ENCODE data around the gene FBXO34. TPM values are rescaled to one million over a fixed set of nuclear protein-coding genes. Genes with fewer than 3 reads are reported as not detected.
"Not testable (repeated sequence)": the region's sequence is repeated elsewhere in the genome, so short reads cannot be mapped to it uniquely, and the experiment has no call there.

Gene FBXO34
- polyA plus RNA-seq, 4 donors = 33.3 to 40.5 (median 39.2) TPM

DNA sequence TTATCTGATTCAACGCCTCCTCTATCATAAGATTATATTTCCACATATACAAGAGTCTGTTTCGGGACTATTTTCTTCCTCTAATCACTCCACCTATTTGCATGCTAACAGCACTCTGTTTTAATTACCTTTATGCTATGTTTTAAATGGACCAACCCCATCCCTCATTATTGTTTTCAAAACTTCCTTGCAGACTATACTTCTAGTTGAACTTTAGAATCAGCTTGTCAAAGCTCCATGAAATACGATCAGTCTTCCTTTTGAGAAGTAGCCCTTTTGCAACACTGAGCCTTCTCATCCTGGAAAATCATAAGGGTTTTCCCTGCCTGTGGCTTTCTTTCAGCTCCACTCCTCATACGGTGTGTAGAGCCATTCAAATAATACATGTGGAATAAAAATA lies 103.5 kb downstream of the FBXO34 start:
- DNase-seq (ENCODE audit: low read depth in 4 of 4, low spot score in 3 of 4) = no peak

DNA sequence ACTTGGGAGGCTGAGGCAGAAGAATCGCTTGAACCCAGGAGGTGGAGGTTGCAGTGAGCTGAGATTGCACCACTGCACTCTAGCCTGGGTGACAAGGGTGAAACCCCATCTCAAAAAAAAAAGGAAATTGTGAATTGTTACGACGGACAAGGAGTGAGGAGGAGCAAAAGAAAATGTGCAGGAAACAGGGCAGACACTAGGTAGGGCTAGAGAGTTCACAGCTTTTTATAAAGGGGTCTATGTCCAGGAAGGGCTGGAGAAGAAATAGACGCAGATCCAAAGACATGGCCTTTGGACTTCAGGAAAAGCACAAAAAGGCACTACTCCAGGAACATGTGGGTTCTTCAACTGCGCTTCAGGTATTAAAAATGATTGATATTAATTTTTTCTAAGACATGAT lies 106.0 kb downstream of the FBXO34 start:
- no peak for DNase-seq (ENCODE audit: low read depth in 4 of 4, low spot score in 3 of 4)

DNA sequence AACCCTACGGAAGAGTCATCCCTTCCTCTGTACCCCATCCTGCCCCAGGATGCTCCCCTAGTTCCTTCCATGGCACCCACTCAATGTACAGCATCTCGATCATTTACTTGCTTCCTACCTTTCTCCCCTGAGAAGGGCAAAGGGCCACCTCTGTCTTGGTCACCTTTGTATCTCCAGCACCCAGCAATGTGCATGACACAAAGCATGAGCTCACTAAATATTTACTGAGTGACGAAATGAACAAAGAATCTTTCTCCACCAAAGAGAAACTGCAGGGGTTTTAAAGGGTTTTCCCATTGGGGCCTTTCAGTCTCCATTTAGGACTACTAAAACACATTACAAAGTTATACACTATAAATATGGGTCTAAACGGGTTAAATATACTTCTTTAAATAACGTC lies 109.8 kb downstream of the FBXO34 start:
- no peak for DNase-seq (ENCODE audit: low read depth in 4 of 4, low spot score in 3 of 4)

DNA sequence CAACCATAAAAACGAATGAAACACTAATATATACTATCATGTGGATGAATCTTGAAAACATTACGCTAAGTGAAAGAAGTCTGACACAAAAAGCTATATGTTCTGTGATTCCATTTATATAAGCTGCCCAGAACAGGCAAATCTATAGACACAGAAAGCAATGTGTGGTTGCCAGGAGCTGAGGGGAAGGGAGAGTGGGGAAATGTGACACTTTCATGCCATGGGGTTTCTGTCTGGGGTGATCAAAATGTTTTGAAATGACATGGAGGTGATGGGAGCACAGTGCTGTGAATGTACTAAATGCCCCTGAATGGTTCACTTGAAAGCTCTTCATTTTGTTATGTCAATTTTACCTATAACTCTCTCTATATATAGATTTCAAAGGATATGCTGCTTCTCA lies 110.3 kb downstream of the FBXO34 start:
- no peak for DNase-seq (ENCODE audit: low read depth in 4 of 4, low spot score in 3 of 4)

DNA sequence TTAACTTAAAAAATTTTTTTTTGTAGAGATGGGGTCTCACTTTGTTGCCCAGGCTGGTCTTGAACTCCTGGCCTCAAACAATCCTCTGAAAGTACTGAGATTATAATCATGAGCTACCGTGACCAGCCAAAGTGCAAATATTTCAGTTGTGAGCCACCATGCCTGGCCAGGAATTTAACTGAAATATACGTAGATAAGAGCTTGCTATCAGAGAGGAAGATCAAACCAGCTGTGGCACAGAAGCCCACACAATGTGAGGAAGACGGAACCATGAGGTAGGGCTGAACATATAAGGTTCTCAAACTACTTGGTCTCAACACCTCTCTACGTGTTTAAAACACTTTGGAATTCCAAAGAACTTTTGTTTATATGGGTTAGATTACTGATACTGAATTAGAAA lies 111.3 kb downstream of the FBXO34 start:
- no peak for DNase-seq (ENCODE audit: low read depth in 4 of 4, low spot score in 3 of 4)

DNA sequence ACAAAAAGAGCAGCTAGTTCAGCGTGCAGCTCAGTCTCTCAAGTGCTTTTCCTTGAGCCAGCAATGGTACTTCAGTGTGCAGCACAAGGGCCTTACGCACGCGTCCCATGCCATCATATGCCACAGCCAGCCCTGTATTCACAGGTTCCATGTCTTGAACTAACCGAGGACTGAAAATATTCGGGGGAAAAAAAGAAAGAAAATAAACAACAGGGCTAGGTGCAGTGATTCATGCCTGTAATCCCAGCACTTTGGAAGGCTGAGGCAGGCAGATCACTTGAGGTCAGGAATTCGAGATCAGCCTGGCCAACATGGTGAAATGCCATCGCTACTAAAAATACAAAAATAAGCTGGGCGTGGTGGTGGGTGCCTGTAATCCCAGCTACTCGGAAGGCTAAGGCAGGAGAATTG lies 111.8 kb downstream of the FBXO34 start:
- DNase-seq (ENCODE audit: low read depth in 4 of 4, low spot score in 3 of 4) = not testable (repeated sequence)

DNA sequence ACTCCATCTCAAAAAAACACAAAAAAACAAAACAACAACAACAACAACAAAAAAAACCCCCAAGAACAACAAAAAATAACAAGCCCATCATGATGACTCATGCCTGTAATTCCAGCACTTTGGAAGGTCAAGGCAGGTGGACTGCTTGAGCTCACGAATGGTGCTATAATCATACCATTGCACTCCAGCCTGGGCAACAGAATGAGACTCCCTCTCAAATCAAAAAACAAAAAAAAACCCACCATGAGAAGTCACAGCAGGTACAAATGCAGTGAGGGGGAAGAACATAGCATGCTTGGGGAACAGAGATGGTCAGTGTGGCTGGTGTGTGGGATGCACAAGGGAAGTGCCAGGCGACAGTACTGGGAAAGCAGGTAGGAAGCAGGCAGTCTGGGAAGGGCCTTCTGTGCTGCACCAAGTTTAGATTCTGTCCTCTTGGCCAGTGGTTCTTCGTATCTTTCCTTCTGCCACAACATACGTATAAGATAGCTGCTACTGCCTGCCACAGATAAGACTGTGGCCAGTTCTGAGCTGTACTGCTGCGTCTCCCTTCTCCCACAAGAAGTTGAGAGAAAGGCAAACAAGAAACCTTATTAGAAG lies 112.4 kb downstream of the FBXO34 start:
- DNase-seq (ENCODE audit: low read depth in 4 of 4, low spot score in 3 of 4) = no peak

DNA sequence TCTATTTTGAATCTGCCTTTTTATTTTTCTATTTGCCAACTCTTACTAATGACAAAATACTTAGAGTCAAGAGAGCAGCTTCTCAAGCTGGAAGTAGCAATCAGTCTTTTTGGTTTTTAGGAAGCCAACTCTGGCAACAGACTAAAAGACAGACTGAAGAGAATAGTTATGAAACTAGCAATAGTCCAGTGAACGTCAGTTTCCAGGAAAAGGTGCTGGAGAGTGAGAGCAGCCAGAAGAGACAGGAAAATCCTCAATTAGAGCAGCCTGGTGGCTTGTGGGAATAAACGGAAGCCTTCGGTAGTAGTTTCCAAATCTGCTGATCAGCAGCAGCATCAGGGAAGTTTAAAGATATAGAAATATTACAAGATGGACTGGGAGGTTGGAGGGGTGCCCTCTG lies 113.3 kb downstream of the FBXO34 start:
- no peak for DNase-seq (ENCODE audit: low read depth in 4 of 4, low spot score in 3 of 4)

DNA sequence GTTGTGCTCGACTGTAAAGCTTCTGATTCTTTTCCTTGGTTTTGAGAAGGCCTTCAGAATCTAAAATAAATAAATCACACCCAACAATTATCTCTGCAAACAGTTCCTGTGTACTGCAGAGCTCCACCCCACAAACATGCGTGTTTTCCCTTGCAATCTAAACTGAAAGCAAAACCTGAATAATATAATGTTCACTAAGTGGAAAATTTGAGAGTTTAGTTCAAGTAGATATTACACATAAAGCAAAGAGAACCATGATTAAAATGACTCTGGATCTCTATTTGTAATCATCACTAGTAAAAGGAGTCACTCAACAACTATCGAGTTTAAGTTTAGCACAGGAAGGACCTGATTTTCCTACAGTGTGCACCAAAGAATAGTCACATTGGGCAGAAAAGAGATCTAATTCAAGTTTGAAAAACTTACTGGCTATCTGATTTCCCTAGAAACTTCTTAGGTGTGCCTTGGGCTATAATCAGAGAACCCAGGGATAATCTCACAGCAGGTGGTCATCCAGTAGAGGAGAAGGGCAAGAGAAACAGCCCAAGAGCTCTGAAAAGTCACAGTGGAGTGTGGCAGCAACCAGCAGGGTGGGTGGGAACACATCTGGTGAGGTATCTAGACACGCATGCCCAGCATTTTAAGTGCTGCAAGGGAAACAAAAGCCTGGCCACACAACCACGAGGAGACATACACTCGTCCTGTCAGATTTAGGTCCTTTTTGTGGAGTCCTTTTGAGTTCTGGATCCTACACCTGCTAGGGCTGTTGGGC lies 115.0 kb downstream of the FBXO34 start:
- no peak for DNase-seq (ENCODE audit: low read depth in 4 of 4, low spot score in 3 of 4)

DNA sequence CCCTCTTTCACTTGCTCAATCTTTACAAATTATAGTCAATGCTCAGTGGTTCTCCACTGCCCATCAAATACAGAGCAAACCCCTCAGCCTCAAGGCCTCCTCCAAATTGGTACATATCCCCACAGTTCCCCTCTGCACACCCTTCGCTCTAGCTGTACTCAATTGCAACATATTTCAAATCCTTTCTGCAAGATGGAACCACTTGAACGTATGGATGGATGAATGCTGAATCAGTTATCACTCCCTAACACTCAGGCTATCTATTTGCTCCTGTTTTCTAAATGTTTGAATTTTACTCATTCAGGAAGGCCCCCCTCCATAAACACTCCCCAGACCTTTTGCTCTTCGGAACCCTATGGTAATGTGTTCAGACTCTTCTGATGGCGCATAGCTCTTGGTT lies 115.9 kb downstream of the FBXO34 start:
- no peak for DNase-seq (ENCODE audit: low read depth in 4 of 4, low spot score in 3 of 4)

DNA sequence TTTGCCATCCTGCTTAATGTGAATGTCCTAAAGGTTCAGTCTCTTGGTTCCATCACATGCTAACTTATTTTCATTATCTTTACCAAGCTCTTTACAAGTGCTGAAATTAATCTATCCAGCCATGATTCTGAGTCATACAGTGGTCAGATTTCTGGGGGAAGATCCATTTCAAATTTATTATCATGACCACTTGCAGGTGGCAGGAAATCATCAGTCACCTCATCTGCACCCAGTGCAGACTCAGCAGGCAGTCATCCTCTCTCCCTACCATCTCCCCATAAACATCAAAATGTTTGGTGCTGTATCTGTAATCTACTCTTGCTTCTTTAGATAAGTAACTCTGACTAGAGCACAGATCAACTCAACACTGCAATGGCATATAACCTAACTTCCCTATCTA lies 116.9 kb downstream of the FBXO34 start:
- DNase-seq (ENCODE audit: low read depth in 4 of 4, low spot score in 3 of 4) = no peak

DNA sequence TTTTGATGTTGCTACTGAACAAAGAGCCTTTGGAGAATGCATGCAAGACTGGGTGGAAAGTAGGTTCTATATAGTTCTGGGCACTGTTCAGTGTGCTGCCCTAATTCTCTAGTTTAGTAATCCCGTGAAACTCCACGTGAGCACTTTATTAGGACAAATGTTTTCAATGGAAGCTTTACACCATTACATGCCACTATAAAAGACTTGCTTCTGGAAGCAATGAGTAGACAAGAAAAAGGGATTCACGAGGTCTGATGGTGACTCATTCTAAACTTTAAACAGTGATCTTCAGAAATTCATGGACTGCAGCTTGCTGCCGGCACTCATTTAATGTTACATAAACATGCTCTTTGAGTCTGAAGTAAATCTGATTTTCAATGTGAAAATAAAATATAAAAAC lies 118.1 kb downstream of the FBXO34 start:
- no peak for DNase-seq (ENCODE audit: low read depth in 4 of 4, low spot score in 3 of 4)

DNA sequence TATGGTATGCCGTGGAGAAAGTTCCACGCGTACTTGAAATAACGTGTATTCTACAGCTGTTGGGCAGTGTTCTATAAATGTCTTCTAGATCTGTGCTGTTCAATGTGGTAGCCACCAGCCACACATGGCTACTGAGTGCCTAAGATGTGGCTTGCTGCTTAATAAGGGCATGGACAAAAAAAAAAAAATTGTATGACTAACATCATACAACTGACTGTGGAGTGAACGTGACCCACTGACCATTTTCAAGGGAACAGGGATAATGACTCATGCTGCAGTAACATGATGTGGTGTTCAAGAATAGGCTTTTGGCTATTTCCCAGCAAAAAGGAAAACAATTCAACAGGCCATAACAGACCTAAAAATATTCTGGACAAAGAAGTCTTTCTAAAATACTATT lies 127.5 kb downstream of the FBXO34 start:
- no peak for DNase-seq (ENCODE audit: low read depth in 4 of 4, low spot score in 3 of 4)

DNA sequence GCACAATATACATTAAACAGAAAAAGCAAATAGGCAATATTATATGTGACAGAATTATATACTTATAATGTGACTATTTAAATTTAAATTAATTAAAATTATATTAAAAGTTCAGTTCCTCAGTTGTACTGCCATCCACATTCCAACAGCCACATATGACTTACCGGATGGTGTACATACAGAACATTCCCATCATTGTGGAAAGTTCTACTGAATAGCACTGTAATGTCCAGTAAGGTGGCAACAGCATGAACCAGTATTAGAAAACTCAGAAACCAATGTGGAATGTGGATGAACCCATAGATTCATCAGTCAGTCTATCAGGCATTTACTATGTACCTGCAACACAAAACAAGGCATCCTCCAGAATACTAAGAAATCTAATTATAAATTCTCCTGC lies 128.0 kb downstream of the FBXO34 start:
- DNase-seq (ENCODE audit: low read depth in 4 of 4, low spot score in 3 of 4) = no peak

DNA sequence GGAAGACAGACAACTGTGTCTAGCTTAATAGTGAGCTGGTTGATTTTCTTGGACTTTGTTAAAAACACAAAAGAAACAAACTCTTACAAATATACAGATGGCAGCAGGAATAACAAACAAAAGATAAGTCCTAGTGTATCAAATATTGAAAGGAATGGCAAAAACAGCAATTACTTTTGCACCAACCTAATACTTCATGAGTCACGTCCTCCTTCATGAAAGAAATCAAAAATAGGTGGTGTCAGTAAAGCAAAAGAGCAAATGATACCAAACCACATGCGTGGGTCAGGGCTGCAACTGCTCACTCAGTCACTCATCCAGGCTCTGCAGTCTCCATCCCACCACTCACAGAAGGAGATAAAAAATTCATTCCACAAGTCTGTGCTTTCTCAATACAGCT lies 128.6 kb downstream of the FBXO34 start:
- no peak for DNase-seq (ENCODE audit: low read depth in 4 of 4, low spot score in 3 of 4)

DNA sequence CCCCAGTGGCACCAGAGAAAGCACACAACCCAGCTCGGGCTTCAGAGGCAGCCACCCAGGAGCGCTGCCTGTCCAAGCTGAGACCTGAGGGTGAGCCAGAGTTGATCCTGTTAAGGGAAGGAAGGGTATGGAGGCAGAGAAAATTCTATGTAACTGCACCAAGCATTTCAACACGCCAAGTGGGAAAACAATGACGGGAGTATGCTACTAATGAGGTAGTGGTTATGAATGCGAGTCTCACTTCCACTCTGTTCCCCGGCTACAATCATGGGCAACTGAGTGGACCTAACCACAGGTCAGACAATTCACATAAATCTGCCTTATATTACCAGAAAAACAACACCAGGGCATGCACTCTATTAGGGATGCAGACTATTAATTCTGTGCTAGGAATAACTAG lies 130.5 kb downstream of the FBXO34 start:
- DNase-seq (ENCODE audit: low read depth in 4 of 4, low spot score in 3 of 4) = no peak

Other genes with a start within 250 kb of the FBXO34 start
- gene WDHD1, start 244.3 kb upstream of the FBXO34 start, polyA plus RNA-seq (ENCODE audit: insufficient read length in 4 of 4) = 10 to 100 TPM; 15.0 to 20.5 (median 19.7) TPM
- 10 to 100 TPM; 18.0 to 22.4 (median 21.7) TPM for gene SOCS4, start 244.2 kb upstream of the FBXO34 start, polyA plus RNA-seq (ENCODE audit: insufficient read length in 4 of 4)
- 100 to 1,000 TPM; 101 to 113 (median 106) TPM for gene MAPK1IP1L, start 219.8 kb upstream of the FBXO34 start, polyA plus RNA-seq (ENCODE audit: insufficient read length in 4 of 4)
- 10 to 100 TPM; 17.6 to 28.0 (median 22.0) TPM for gene LGALS3, start 142.2 kb upstream of the FBXO34 start, polyA plus RNA-seq (ENCODE audit: insufficient read length in 4 of 4)
- gene DLGAP5, start 79.8 kb upstream of the FBXO34 start, polyA plus RNA-seq (ENCODE audit: insufficient read length in 4 of 4) = 10 to 100 TPM; 27.2 to 33.3 (median 29.4) TPM
- gene ATG14, start 140.4 kb downstream of the FBXO34 start, polyA plus RNA-seq (ENCODE audit: insufficient read length in 4 of 4) = 10 to 100 TPM; 16.0 to 22.1 (median 19.9) TPM
- under 1 TPM in 2 of 4 donors, not detected in 2; 0.10 TPM for gene TBPL2, start 169.2 kb downstream of the FBXO34 start, polyA plus RNA-seq (ENCODE audit: insufficient read length in 4 of 4)